Fibroblast of peridontal ligament (primary cell): ENCODE measurements around the gene TYMS.
A peak's percentile ranks its signal among the peaks of the same experiment; 100 is the strongest.
"Not testable (repeated sequence)": the region's sequence is repeated elsewhere in the genome, so short reads cannot be mapped to it uniquely, and the experiment has no call there.

Experiments used
- DNase-seq: peaks from one replicate; pipeline ENCODE4 v3.0.0-alpha.2; 2010; ENCODE audit errors: extremely low read depth

The TYMS gene

GRCh38 chr18:677145-677544, 19.7 kb downstream of the TYMS start:
- no peak for DNase-seq

DNA sequence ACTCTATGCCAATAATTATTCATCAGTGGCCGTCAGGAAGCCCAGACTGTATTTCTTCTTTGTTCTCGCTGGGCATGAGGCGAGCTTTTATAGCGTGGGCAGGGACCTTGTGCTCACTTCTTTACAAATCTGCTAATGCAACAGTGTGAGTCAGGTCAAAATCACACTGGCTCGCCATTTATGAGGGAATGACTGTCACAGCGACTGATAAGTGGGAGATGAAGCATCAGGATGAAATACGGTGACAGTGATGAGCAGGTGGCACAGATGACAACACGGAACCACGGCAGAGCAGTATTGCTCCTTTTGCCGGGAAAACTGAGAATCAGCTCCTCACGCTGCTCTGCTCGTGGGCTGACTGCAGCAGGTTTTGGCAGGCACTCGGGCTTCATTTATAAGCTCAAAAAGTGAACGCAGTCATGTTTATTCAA, 20.5 kb downstream of the TYMS start:
- no peak for DNase-seq

DNA sequence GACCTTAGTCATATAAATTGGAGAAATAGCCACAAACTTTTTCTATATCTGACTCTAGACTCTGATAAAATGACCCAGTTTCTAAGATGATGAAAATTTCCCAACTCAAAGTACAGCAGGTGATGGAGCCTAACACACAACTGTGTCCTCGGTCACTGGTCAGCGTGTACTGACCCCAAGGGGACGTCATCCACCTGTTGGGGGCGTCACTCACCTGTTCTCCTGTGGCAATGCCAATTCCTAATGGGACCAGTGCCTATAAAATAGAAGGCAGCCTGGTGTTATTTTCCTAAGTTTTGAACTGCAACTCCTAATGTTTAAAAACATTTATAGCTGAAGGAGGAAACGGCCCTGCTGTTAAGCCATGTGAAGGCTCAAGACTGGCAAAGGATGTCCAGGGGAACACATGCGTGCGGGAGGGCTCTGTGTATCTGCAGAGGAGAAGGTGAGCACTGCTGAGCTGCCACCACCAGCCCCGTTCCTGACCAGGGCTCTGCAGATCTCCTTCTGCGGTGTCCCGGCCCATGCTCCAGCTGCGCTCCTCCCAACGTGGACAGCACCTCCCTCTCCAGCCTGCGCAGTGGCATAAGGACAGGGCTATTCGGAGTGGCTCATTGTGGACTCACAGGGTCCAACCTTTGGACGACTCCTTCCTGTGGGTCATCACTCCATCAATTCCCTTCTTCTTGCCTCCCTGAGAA, 21.2 kb downstream of the TYMS start:
- DNase-seq: no peak

DNA sequence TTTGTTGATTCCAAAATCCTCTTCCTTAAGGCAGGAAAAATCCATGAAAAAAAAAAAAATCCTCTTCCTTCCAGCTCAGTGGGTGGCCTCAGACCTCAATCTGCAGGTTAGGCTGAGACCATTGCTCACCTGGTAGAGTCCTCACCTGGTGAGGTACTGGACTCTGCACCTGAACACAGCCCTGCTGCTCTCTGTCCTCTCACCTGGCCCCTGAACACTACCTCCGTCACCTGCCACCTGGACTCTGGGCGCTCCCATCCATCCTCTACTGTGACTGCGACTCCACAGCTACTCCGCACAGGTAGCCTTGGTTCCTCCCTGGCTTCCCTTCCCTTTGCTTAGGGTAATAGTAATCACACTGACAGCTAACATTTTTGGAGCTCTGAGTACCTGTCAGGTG, 22.1 kb downstream of the TYMS start:
- DNase-seq: no peak

GRCh38 chr18:680392-680791, 22.9 kb downstream of the TYMS start:
- no peak for DNase-seq

DNA sequence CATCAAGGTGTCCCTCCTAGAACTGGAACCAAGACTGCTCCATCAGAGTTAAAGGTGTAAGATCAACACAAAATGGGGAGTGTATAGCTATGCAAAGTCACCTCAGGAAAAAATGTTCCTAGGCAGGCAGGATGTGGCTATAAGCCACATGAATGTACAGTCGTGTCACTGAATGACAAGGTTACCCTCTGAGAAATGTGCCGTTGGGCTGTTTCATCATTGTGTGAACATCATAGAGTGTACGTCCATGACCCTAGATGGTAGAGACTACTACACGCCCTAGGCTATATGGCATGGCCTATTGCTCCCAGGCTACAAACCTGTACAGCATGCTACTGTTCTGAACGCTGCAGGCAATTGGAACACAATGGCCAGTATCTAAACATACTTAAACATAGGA, 24.5 kb downstream of the TYMS start:
- no peak for DNase-seq

GRCh38 chr18:682416-682815, 25.0 kb downstream of the TYMS start:
- not testable (repeated sequence) for DNase-seq

DNA sequence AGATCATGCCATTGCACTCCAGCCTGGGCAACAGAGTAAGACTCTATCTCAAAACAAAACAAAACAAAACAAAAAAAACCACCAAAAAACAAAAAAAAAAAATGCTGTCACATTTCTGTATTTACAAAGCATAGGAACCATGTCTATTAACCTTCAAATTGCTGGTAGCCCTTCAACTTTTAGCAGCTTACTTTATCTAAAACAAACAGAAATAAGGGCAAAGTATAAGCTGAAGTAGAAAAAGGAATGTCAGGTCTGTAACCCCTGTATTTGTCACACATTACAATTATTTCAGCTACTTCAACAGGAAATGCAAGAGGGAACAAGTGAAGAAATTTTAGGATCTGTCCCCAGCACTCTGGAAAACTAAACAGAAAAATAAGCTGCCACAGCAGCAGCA, 25.4 kb downstream of the TYMS start:
- no peak for DNase-seq

DNA sequence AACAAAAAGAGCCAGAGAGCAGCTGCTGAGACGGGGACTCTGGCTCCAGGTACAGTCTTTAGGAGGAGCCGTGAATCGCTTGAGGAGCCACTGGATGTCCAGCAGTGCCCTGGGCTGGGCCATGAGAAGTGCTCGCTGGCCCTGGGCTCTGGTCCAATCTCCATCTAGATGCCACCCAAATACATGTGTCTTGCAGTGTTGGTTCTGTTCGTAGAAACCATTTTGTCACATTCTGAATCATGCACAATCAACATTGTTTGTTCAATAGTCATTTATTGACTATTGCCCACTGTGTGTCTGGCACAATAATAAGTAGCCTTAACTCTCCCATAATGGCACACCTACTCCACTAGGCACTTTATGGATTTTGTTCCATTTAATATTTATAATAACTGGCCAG, 26.1 kb downstream of the TYMS start:
- DNase-seq: no peak

- DNase-seq: no peak
Measured at GRCh38 chr18:685438-685837, 28.0 kb downstream of the TYMS start.

GRCh38 chr18:686339-687111, 29.1 kb downstream of the TYMS start:
- DNase-seq: peak; percentile 21

DNA sequence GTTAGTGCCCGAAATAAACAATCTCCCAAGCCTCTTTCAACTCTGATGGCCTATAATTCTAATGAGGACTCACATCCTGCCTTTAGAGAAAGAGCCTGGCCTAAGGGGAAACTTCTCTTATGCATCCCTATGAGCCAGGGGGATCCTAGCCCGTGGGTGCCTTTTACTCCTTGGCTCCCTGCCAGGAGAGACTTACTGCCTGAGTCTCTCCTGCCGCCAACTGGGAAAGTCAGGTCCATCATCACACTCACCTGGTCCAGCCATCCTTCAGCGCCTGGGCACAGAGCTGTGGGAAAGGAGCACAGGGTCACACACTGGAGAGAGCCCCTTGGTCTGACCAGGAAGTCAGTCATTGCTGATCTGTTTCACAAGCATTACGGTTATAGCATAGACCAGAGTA, 30.9 kb downstream of the TYMS start:
- no peak for DNase-seq

DNA sequence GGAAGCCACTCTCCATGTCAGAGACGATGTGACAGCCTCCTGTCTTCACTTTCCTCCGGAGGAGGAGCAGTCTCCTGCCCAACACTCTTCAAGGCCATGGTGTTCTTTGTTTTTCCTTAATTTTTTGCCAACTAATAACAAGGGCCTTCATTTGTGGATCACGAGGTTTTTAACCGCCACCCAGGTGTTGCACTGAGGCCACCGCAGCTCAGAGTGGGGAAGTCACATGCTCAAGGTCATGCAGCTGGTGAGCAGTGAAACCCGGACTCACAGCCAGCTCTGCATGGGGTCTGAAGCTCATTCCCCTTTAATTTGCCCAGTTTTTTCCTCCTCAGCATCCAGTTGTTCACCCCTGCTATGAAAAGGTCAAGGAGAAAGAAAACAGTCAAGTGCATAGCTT, 35.4 kb downstream of the TYMS start:
- DNase-seq: no peak

DNA sequence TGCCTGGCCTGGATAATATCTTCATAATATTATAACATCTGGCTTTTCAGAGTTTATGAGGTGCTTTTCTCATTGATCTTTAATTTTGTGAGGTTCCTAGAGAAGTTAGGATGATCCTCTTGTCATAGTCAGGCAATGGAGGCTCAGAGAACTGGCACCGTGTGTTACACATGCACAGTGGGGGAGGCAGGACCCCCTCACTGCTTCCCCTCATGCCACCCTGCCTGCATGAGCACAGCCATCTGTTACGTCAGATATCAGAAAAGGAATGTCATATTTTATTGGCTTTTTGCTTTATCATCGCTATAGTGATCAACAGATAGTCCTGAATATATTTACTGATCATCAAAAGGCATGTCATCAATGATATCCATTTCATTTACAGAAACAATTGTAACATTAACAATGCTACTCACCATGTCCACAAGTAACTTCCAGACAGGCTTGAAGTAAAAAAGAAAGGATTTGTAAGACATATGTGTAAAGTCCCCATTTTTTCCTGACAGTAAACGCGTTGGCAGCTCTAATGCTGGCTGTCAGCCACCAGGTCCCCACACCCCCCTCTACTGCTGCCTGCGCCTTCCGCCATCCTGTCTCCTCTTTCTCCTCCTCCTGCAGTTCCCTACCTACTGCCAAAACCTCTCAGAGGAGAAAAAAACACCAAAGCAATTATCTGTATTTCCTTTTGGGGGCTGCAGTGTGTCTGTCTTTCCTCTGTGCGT, 36.2 kb downstream of the TYMS start:
- DNase-seq: no peak

GRCh38 chr18:697012-697411, 39.6 kb downstream of the TYMS start:
- DNase-seq: no peak

GRCh38 chr18:697800-698199, 40.3 kb downstream of the TYMS start:
- no peak for DNase-seq

GRCh38 chr18:703213-703967, 45.9 kb downstream of the TYMS start:
- peak; percentile 90 for DNase-seq

- no peak for DNase-seq
Measured at GRCh38 chr18:706405-706804, 49.0 kb downstream of the TYMS start.

- DNase-seq: no peak
Measured at GRCh38 chr18:708096-708495, 50.6 kb downstream of the TYMS start.

GRCh38 chr18:709771-710170, 52.3 kb downstream of the TYMS start:
- DNase-seq: no peak

GRCh38 chr18:710418-711300, 53.2 kb downstream of the TYMS start:
- DNase-seq: no peak
